GM12878 (cell line): ENCODE results near the gene SLC35G2.

ENCODE experiments used
- ASH2L ChIP-seq: fragments of 300-600, 200-600 bp; sonication (generic); IDR thresholded peaks from 2 replicates; pipeline ENCODE4 v1.6.1; 2017; ENCODE audit warnings: low read depth, mild to moderate bottlenecking, borderline replicate concordance
- CTCF ChIP-seq, 3 experiments: IDR thresholded peaks in 2 of 3; conservative IDR thresholded peaks in 1 of 3; 2 replicates each; pipeline ENCODE4 v1.5.1; 2011; ENCODE audit warnings: low read depth in 3 of 3, low read length in 3 of 3, mild to moderate bottlenecking in 3 of 3, control low read depth in 2 of 3, moderate library complexity in 2 of 3, inconsistent platforms in 1 of 3, mixed read lengths in 1 of 3; ENCODE audit not compliant: control insufficient read depth in 2 of 3, insufficient read depth in 1 of 3; ENCODE audit errors: extremely low read depth in 1 of 3
- EZH2 ChIP-seq: IDR thresholded peaks from 2 replicates; pipeline ENCODE4 v1.6.1; 2012; ENCODE audit warnings: low read depth, mild to moderate bottlenecking, control low read depth, inconsistent platforms, low read length, borderline replicate concordance; ENCODE audit not compliant: control insufficient read depth
- FOXK2 ChIP-seq: fragments of 450-650 bp; IDR thresholded peaks from 2 replicates; pipeline ENCODE4 v1.6.1; 2017; ENCODE audit warnings: mild to moderate bottlenecking, moderate library complexity
- NFIC ChIP-seq: IDR thresholded peaks from 2 replicates; pipeline ENCODE4 v1.6.1; 2012; ENCODE audit warnings: low read depth, mild to moderate bottlenecking, inconsistent platforms, low read length, moderate library complexity
- POLR2A ChIP-seq: IDR thresholded peaks from 2 replicates; pipeline ENCODE4 v1.6.1; 2011; ENCODE audit warnings: low read depth, mild to moderate bottlenecking, low read length
- TAF1 ChIP-seq: IDR thresholded peaks from 2 replicates; pipeline ENCODE4 v1.6.1; 2011; ENCODE audit warnings: mild to moderate bottlenecking, low read depth, low read length, borderline replicate concordance
- YBX1 ChIP-seq: fragments of 450-650 bp; IDR thresholded peaks from 2 replicates; pipeline ENCODE4 v1.6.1; 2016; ENCODE audit warnings: antibody characterized with exemption
- ZZZ3 ChIP-seq: IDR thresholded peaks from 2 replicates; pipeline ENCODE4 v1.6.1; 2011; ENCODE audit warnings: low read depth; ENCODE audit not compliant: control insufficient read depth, insufficient read length

GRCh38 chr3:136861890-136862616, 43.1 kb downstream of the SLC35G2 start, which contains the start of gene NCK1:
- TF ChIP-seq ZZZ3 = no peak
- TF ChIP-seq ASH2L = peak; percentile 37; the same call in 1 of the 2 replicates
- peak; percentile 98 for TF ChIP-seq POLR2A
- TF ChIP-seq CTCF (IDR thresholded peaks at IDR 0.05 in 2 of 3, conservative IDR thresholded peaks at IDR 0.05 in 1 of 3; ENCODE audit: control insufficient read depth in 2 of 3, extremely low read depth in 1 of 3, insufficient read depth in 1 of 3, low read depth in 3 of 3, low read length in 3 of 3) = no peak
- peak; percentile 90 for TF ChIP-seq TAF1
- no peak for TF ChIP-seq EZH2
- TF ChIP-seq NFIC = no peak
- TF ChIP-seq FOXK2 = no peak
- no peak for TF ChIP-seq YBX1
